CMK (cell line): ENCODE measurements around the gene OXSR1.
A peak's percentile ranks its signal among the peaks of the same experiment; 100 is the strongest.
"Not testable (repeated sequence)": the region's sequence is repeated elsewhere in the genome, so short reads cannot be mapped to it uniquely, and the experiment has no call there.

Experiments used
- DNase-seq: peaks from one replicate; pipeline ENCODE4 v3.0.0-alpha.2; 2010; ENCODE audit warnings: low read depth

Gene OXSR1

DNA sequence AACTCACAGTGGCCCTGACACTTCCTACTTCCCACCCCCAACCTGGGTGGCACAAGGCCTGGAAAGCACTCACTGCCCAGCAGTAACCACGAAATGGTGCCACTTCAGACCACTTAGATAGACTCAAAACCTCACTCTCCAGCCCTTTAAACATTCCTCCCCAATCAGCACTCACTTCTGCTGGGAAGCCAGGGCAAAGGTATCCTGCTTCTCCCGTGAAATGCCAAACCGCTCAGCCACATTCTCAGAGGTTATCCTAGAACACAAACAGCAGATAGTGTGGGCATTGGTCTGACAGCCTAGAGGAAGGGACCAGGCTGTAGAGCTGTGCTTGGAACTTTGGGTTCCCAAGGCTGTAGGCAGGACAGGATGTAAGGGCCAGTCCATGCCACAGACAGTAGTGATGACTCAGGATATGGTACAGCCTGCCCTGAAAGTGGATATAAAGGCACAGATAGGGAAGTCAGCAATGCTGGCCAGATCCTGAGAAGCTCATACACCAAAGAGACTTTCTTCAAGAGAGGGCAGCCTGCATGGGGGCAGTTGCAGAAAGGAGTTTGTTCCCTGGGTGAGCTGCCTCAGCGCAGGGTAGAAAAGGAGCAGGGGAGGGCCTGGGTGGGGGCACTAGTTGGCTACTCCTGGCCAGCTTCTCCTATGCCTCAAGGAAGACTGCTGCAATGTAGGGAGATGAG lies 37.6 kb upstream of the OXSR1 start:
- no peak for DNase-seq

- DNase-seq, result no peak
Measured at GRCh38 chr3:38128303-38128655, 37.1 kb upstream of the OXSR1 start.

DNA sequence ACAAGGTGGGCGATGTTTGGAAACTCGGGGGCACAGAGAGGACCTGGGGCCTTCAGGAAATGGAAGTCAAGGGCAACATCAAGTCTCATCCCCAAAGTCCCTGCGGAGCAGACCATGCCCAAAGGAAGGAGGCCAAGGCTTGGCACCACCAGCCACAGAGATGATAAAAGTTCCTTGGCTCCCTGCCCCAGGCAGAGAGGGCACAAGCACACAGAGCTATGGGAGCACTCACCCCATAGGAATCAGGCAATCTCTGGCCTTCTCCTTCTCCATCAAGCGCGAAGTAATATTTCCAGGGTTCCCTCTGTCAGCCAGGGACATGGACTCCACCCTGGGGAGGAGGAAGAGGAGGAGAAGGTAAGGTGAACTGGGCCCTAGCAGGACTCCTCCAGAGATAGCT lies 36.3 kb upstream of the OXSR1 start:
- DNase-seq, result no peak

GRCh38 chr3:38130631-38131065 lies 34.7 kb upstream of the OXSR1 start:
- DNase-seq, result no peak

GRCh38 chr3:38131621-38132369 lies 33.5 kb upstream of the OXSR1 start:
- DNase-seq, result no peak

- DNase-seq, result no peak
Measured at GRCh38 chr3:38133209-38133556, 32.2 kb upstream of the OXSR1 start.

DNA sequence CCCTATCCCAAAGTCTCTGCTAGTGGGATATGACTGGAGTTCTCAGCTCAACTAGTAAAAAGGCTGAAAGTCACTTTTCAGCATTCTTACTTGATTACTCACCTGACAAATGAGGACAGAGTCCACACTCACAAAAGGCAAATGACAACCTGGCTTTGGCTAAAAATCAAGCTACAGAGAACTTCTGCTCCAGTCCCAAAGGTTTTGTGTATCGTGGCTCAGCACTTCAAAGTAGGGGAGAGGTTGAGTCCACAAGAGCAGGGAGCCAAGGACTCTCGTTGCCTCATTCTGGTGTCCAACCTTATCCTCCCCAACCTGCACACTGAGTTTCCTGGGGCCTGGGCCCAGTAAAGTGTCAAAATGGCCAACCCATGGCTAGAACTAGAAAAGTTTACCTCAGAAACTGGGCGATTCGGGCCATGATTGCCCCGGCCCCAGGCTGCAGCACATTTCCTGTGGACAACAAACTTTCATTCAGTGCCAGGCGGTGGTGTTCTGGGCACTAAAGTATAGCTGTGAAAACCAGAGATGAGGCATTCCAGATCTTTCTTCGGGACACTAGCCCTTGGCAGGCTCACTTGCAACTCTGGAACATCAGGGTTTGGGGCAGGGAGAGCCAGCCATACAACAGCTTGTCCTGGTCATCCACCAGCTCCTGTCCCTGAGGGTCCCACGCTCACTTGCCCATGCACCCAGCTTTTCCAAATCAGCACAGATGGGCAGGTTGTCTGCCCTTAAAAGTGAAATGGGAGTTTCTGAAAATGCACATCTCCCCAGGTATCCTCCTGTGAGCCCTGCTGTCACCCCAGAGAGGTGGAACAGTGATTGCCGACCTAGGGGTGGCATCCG lies 31.6 kb upstream of the OXSR1 start:
- no peak for DNase-seq

DNA sequence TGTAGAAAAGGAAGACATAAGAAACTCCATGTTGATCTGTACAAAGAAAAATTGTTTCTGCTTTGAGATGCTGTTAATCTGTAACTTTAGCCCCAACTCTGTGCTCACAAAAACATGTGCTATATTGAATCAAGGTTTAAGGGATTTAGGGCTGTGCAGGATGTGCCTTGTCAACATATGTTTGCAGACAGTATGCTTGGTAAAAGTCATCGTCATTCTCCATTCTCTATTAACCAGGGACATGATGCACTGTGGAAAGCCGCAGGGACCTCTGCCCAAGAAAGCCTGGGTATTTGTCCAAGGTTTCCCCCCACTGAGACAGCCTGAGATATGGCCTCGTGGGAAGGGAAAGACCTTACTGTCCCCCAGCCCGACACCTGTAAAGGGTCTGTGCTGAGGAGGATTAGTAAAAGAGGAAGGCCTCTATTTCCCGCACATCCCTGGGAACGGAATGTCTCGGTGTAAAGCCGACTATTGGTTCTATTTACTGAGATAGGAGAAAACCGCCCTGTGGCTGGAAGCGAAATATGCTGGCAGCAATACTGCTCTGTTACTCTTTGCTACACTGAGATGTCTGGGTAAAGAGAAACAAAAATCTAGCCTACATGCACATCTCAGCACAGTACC lies 30.7 kb upstream of the OXSR1 start:
- DNase-seq, result not testable (repeated sequence)

- not testable (repeated sequence) for DNase-seq
Measured at GRCh38 chr3:38135621-38136277, 29.6 kb upstream of the OXSR1 start.

- no peak for DNase-seq
Measured at GRCh38 chr3:38136393-38136776, 29.0 kb upstream of the OXSR1 start.

- peak; percentile 98 for DNase-seq
Measured at GRCh38 chr3:38136777-38137614, 28.3 kb upstream of the OXSR1 start, which contains the start of gene ACAA1. TSS of gene ACAA1 (minus strand) at chr3:38137127. CDS start at chr3:38137035, 92 bp downstream.

DNA sequence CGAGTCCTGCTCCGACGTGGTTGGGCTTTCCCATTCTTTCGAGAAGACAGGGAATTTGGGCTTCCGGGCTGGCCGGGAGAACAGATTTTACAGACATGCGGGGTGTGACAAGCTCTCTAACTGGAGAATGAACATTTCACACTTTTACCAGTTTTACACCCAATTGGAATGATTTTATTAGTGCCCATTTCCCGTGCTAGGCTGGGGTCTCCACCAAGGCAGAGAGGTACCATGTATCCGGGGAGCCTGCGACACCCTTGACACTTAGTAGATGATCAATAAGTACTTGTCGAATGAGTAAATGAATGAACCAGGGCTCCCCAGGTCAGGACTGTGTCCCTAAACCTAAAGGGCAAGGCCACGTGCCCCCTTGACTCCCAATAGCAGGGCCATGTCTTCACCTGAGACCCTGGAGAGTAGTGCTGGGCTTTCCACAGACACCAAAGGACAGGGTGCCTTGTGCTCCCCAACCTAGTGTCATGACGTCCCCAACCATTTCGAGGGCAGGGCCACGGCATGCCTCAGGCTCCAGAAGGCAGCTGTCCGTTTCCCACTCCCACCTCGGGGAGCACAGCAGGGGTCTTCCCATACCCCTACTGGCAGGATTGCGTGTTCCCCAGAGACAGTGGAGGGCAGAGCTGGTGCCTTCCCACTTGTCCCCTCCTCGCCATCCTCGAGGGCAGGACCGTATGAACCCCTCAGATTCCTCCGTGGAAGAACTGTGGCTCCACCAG lies 27.6 kb upstream of the OXSR1 start:
- DNase-seq, result no peak

DNA sequence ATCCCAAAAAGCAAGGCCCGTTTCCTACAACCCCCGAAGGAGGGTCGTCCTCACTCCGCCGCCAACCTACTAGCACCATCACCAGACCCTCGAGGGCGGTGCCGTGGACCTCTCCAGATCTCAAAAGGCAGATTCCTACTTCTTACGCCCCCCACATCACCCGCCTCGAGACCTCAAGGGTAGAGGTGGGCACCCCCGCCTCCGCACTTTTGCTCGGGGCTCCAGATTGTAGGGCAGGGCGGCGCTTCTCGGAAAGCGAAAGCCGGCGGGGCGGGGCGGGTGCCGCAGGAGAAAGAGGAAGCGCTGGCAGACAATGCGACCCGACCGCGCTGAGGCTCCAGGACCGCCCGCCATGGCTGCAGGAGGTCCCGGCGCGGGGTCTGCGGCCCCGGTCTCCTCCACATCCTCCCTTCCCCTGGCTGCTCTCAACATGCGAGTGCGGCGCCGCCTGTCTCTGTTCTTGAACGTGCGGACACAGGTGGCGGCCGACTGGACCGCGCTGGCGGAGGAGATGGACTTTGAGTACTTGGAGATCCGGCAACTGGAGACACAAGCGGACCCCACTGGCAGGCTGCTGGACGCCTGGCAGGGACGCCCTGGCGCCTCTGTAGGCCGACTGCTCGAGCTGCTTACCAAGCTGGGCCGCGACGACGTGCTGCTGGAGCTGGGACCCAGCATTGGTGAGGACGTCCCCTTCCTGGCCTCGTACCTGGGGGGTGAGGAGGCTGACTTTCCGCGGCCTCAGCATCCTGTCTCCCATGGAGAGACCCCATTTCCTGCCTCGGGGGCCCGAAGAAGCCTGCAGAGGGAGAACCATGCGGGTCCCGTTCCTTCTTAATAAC lies 26.8 kb upstream of the OXSR1 start, which contains the start of gene MYD88:
MYD88 (plus strand) TSS at position 313 of the 842 bp plus-strand sequence; CDS start at position 353, 40 bp downstream.
- DNase-seq, result no peak

GRCh38 chr3:38139191-38139590 lies 26.1 kb upstream of the OXSR1 start:
- DNase-seq, result no peak

GRCh38 chr3:38139652-38140051 lies 25.7 kb upstream of the OXSR1 start:
- DNase-seq, result no peak

DNA sequence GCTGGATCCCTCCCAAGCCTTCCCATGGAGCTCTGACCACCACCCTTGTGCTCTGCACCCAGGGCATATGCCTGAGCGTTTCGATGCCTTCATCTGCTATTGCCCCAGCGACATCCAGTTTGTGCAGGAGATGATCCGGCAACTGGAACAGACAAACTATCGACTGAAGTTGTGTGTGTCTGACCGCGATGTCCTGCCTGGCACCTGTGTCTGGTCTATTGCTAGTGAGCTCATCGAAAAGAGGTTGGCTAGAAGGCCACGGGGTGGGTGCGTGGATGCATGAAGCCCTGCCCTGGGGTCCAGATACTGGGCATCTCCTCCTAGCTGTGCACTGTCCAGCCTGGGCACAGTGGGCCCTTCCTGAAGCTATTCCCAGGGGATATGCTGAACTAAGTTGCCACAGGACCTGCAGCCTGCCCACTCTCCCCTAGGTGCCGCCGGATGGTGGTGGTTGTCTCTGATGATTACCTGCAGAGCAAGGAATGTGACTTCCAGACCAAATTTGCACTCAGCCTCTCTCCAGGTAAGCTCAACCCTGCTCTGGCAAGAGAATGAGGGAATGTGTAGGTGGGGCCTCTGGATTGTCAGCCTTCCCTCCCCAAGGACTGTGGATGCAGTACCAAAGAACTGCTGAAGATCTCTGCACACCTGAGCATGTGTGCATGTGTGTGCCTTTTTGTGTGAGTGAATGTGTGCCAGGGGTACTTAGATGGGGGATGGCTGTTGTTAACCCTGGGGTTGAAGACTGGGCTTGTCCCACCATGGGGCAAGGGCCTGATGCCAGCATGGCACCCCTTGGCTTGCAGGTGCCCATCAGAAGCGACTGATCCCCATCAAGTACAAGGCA lies 24.8 kb upstream of the OXSR1 start:
- no peak for DNase-seq

DNA sequence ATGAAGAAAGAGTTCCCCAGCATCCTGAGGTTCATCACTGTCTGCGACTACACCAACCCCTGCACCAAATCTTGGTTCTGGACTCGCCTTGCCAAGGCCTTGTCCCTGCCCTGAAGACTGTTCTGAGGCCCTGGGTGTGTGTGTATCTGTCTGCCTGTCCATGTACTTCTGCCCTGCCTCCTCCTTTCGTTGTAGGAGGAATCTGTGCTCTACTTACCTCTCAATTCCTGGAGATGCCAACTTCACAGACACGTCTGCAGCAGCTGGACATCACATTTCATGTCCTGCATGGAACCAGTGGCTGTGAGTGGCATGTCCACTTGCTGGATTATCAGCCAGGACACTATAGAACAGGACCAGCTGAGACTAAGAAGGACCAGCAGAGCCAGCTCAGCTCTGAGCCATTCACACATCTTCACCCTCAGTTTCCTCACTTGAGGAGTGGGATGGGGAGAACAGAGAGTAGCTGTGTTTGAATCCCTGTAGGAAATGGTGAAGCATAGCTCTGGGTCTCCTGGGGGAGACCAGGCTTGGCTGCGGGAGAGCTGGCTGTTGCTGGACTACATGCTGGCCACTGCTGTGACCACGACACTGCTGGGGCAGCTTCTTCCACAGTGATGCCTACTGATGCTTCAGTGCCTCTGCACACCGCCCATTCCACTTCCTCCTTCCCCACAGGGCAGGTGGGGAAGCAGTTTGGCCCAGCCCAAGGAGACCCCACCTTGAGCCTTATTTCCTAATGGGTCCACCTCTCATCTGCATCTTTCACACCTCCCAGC lies 24.0 kb upstream of the OXSR1 start:
- DNase-seq, result no peak

GRCh38 chr3:38141952-38142273 lies 23.4 kb upstream of the OXSR1 start:
- DNase-seq, result no peak
